ENCODE measurements around the gene ENPP6.

GRCh38 chr4:184255871-184256642 lies 38.4 kb upstream of the ENPP6 start:
- TF ChIP-seq, protein P1, sequence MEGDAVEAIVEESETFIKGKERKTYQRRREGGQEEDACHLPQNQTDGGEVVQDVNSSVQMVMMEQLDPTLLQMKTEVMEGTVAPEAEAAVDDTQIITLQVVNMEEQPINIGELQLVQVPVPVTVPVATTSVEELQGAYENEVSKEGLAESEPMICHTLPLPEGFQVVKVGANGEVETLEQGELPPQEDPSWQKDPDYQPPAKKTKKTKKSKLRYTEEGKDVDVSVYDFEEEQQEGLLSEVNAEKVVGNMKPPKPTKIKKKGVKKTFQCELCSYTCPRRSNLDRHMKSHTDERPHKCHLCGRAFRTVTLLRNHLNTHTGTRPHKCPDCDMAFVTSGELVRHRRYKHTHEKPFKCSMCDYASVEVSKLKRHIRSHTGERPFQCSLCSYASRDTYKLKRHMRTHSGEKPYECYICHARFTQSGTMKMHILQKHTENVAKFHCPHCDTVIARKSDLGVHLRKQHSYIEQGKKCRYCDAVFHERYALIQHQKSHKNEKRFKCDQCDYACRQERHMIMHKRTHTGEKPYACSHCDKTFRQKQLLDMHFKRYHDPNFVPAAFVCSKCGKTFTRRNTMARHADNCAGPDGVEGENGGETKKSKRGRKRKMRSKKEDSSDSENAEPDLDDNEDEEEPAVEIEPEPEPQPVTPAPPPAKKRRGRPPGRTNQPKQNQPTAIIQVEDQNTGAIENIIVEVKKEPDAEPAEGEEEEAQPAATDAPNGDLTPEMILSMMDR (IDR thresholded peaks at IDR 0.05; ENCODE audit: insufficient read depth, low read length, poor library complexity, severe bottlenecking): no peak
- TF ChIP-seq EZH2phosphoT487 (conservative IDR thresholded peaks at IDR 0.05; ENCODE audit: low read length): no peak
